Measurements from ENCODE around the gene GRAMD2A.
A peak's percentile ranks its signal among the peaks of the same experiment; 100 is the strongest.

GRAMD2A gene

GRCh38 chr15:72216079-72216478, 18.5 kb upstream of the GRAMD2A start:
- no peak for DNase-seq

GRCh38 chr15:72207558-72208085, 10.0 kb upstream of the GRAMD2A start:
- no peak for DNase-seq

GRCh38 chr15:72206677-72207000, 9.1 kb upstream of the GRAMD2A start:
- no peak for DNase-seq

GRCh38 chr15:72205896-72206676, 8.5 kb upstream of the GRAMD2A start:
- DNase-seq: no peak

GRCh38 chr15:72205273-72205672, 7.7 kb upstream of the GRAMD2A start:
- DNase-seq: no peak

GRCh38 chr15:72203507-72203837, 5.9 kb upstream of the GRAMD2A start:
- no peak for DNase-seq

- no peak for DNase-seq
These were observed 5.4 kb upstream of the GRAMD2A start for GRCh38 chr15:72202801-72203506.

GRCh38 chr15:72202302-72202701, 4.7 kb upstream of the GRAMD2A start:
- no peak for DNase-seq

- DNase-seq: no peak
These were observed 3.9 kb upstream of the GRAMD2A start for GRCh38 chr15:72201391-72201921.

GRCh38 chr15:72200395-72201237, 3.0 kb upstream of the GRAMD2A start:
- no peak for DNase-seq

- DNase-seq: peak; percentile 84
These were observed 2.2 kb upstream of the GRAMD2A start for GRCh38 chr15:72199721-72200212.

- no peak for DNase-seq
These were observed 1.6 kb upstream of the GRAMD2A start for GRCh38 chr15:72199205-72199515.

GRCh38 chr15:72198356-72199204, 993 bp upstream of the GRAMD2A start:
- no peak for DNase-seq

GRCh38 chr15:72197041-72197459, 537 bp downstream of the GRAMD2A start:
- DNase-seq: no peak

GRCh38 chr15:72196409-72197040, 1.1 kb downstream of the GRAMD2A start:
- DNase-seq: no peak

GRCh38 chr15:72195101-72195511, 2.5 kb downstream of the GRAMD2A start:
- peak; percentile 95 for DNase-seq

- no peak for DNase-seq
These were observed 3.7 kb downstream of the GRAMD2A start for GRCh38 chr15:72193836-72194396.

GRCh38 chr15:72192416-72192815, 5.2 kb downstream of the GRAMD2A start:
- no peak for DNase-seq

GRCh38 chr15:72189250-72189902, 8.2 kb downstream of the GRAMD2A start:
- DNase-seq: no peak

GRCh38 chr15:72184165-72184811, 13.3 kb downstream of the GRAMD2A start:
- no peak for DNase-seq

All from OCI-M1 (cell line).